LNCaP clone FGC (cell line): Measurements from ENCODE around the gene MIPOL1.

Experiments used
- DNase-seq: peaks from one replicate; pipeline ENCODE4 v3.0.0-alpha.2; 2011; ENCODE audit warnings: low read depth
- H3K4me3 ChIP-seq: 2 replicates; pipeline ENCODE4 v1.5.1; 2011; ENCODE audit warnings: mild to moderate bottlenecking, low read depth, low read length, control low read depth
- TF ChIP-seq, protein P1 (sequence below): IDR thresholded peaks from 2 replicates; pipeline ENCODE4 v1.5.1; 2012; ENCODE audit warnings: mild to moderate bottlenecking; ENCODE audit not compliant: control insufficient read depth, insufficient read depth; ENCODE audit errors: extremely low read depth

Gene MIPOL1

DNA sequence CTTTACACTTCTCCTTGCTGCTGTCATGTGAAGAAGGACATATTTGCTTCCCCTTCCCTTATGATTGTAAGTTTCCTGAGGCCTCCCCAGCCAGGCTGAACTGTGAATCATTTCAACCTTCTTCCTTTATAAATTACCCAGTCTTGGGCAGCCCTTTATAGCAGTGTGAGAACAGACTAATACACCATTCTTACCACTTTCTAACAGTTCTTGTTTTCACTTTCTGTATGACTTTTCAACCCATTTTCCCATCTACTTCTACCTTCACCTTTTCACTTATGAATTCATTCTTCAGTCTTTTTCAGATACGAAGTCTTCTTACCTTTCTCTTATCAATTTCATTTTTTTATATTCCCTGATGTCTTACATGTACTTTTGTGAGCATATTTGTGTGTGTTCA lies 342.3 kb downstream of the MIPOL1 start:
- no peak for DNase-seq
- H3K4me3 ChIP-seq, result no peak overlapping the region

DNA sequence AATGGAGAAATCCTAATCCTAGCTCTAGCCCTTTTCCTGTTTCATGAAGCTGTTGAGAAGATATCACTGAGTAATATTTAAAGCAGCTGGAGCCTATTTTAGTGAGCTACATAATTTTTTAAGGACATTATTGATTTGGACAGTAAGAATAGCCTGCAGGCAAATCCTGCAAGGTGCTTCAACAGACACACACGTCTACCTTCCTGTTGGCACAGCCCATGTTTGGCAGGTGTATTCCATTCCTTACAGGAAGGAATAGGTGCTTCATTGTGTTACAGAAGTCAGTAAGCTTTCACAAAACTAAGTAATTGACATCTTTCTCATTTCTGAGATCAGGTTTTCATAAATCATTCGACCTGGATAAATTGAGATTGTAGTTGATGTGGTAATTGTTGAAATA lies 346.7 kb downstream of the MIPOL1 start:
- peak; percentile 94 for DNase-seq
- no peak overlapping the region for H3K4me3 ChIP-seq
- TF ChIP-seq, protein P1, sequence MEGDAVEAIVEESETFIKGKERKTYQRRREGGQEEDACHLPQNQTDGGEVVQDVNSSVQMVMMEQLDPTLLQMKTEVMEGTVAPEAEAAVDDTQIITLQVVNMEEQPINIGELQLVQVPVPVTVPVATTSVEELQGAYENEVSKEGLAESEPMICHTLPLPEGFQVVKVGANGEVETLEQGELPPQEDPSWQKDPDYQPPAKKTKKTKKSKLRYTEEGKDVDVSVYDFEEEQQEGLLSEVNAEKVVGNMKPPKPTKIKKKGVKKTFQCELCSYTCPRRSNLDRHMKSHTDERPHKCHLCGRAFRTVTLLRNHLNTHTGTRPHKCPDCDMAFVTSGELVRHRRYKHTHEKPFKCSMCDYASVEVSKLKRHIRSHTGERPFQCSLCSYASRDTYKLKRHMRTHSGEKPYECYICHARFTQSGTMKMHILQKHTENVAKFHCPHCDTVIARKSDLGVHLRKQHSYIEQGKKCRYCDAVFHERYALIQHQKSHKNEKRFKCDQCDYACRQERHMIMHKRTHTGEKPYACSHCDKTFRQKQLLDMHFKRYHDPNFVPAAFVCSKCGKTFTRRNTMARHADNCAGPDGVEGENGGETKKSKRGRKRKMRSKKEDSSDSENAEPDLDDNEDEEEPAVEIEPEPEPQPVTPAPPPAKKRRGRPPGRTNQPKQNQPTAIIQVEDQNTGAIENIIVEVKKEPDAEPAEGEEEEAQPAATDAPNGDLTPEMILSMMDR, result no peak

More for the DNA sequence above, 342.3 kb downstream of the MIPOL1 start:
- TF ChIP-seq, protein P1, result no peak

DNA sequence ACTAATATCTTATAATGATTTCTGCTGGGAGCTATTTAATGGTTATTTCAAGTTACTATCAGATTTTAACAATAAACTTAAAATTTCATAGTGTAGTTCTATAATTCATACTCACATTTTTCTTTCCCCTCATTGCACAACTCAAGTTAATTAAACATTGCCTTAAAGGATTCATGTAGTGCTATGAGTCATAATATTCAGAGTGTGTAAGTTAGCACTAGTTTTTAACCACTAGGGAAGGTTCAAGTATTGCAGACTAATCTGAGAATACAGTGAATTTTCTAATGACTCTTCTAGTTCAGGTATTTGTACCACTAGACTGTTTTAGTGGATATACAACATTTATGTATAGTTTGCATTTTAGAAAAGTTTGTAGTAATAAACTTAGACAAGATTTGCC lies 347.4 kb downstream of the MIPOL1 start:
- H3K4me3 ChIP-seq, result no peak overlapping the region
- no peak for DNase-seq
- TF ChIP-seq, protein P1, result no peak

DNA sequence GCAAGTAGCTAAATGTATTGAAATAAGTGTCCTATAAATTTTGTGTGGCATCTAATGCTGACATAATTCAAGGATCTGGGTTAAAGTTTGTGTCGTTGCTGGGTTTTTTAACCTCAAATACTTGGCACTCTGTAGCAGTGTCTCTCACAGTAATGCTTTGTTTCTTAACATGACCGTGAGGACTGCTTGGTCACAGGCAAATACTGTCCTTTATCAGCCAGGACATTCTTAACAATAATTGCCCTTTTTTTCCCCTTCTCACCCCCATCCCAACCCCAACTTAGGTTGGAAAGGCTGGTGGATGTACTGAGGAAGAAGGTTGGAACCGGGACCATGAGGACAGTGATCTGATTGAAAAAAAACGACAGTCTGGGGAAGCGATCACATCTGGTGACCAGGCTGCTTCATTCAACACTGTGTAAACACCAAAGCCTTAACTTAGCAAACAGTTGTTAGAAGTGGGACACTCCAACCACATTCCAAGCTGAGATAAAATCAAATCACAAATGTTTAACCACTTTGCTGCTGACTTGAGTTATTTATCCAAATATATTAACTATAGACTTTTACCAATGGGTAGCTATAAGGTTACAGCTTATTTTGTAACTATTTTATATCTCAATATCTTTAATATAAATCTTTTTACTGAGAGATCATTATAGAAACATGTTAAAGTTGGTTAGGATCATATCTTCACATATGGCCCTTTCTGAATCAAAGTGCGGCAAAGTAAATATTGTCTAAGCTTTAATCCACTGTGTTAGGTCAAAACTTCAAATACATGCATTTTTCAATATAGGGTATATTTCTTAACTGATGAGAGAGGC lies 349.1 kb downstream of the MIPOL1 start:
- H3K4me3 ChIP-seq, result no peak overlapping the region
- peak; percentile 93 for DNase-seq
- TF ChIP-seq, protein P1, result no peak

DNA sequence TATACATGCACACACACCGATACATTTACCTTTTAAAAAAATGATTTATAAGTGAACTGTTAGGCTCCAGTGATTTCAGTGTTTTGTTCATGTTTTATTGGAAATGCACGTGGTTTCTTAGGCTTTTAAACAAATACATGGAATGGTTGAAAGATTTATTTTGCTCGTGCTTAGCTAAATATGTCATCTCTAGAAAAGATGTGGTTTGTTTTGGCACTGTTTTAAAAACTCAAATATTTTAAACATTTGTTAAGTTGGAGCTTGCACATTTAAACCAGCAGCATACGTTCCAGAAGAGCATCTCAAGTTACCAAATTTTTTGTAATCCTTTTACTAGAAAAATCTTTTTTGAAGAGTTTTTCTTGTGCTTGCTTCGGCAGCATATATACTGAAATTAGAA lies 352.8 kb downstream of the MIPOL1 start:
- DNase-seq, result peak; percentile 69
- TF ChIP-seq, protein P1, result no peak
- H3K4me3 ChIP-seq, result no peak overlapping the region

DNA sequence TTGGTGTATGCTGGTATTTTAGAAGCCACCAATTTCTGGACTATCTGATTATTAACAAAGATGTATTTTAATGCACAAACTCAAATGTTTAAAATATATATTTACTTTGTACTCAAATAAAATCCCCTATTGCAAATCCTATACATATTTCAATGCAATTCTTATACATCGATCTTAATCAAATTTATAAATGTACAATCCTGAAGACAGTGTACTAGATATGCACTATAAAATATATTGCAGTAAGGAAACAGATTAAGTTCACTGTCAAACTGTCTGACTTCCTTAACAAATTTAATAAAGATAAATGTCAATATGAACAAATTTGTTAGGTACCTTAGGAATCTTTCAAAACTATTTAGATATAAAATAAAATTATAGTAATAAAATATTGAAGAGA lies 353.4 kb downstream of the MIPOL1 start:
- TF ChIP-seq, protein P1, result no peak
- no peak for DNase-seq
- no peak overlapping the region for H3K4me3 ChIP-seq
